OCI-LY3 (cell line): ENCODE data around the gene FHOD3.

Source experiments
- EZH2phosphoT487 ChIP-seq: fragments of 200-600 bp; shearing (Covaris generic); IDR thresholded peaks from 2 replicates; pipeline ENCODE4 v1.6.1; 2018; ENCODE audit warnings: antibody characterized with exemption, mixed run types, low read depth
- TF ChIP-seq, protein P1 (sequence below): fragments of 200-600, 300-600 bp; sonication (generic); IDR thresholded peaks from 2 replicates; pipeline ENCODE4 v1.5.1; 2014; ENCODE audit warnings: antibody characterized with exemption, low read length, low read depth

GRCh38 chr18:36600548-36600947 is 303.0 kb downstream of the FHOD3 start:
- TF ChIP-seq, protein P1, sequence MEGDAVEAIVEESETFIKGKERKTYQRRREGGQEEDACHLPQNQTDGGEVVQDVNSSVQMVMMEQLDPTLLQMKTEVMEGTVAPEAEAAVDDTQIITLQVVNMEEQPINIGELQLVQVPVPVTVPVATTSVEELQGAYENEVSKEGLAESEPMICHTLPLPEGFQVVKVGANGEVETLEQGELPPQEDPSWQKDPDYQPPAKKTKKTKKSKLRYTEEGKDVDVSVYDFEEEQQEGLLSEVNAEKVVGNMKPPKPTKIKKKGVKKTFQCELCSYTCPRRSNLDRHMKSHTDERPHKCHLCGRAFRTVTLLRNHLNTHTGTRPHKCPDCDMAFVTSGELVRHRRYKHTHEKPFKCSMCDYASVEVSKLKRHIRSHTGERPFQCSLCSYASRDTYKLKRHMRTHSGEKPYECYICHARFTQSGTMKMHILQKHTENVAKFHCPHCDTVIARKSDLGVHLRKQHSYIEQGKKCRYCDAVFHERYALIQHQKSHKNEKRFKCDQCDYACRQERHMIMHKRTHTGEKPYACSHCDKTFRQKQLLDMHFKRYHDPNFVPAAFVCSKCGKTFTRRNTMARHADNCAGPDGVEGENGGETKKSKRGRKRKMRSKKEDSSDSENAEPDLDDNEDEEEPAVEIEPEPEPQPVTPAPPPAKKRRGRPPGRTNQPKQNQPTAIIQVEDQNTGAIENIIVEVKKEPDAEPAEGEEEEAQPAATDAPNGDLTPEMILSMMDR: no peak
- no peak for TF ChIP-seq EZH2phosphoT487
